SK-N-MC (cell line): ENCODE data around the gene CKLF.

ENCODE experiments used
- EZH2 ChIP-seq: fragments of 200-600 bp; sonication (generic); IDR thresholded peaks from one replicate; pipeline ENCODE4 v1.6.1; 2017; ENCODE audit warnings: antibody characterized with exemption
- POLR2AphosphoS5 ChIP-seq: IDR thresholded peaks from 2 replicates; pipeline ENCODE4 v1.6.1; 2012; ENCODE audit warnings: mild to moderate bottlenecking, low read depth, low read length, borderline replicate concordance

- TF ChIP-seq POLR2AphosphoS5 (no peak), EZH2 (no peak)
These were observed 27.7 kb upstream of the CKLF start for GRCh38 chr16:66524601-66525164.
